NT2/D1 (cell line): ENCODE measurements around the gene C5orf63.

Experiments
- SUZ12 ChIP-seq: IDR thresholded peaks from 2 replicates; pipeline ENCODE4 v1.6.1; 2011; ENCODE audit not compliant: insufficient read length, insufficient read depth; ENCODE audit errors: extremely low read depth
- YY1 ChIP-seq: IDR thresholded peaks from 2 replicates; pipeline ENCODE4 v1.6.1; 2011; ENCODE audit not compliant: insufficient read length, insufficient read depth
- ZNF274 ChIP-seq: IDR thresholded peaks from 2 replicates; pipeline ENCODE4 v1.6.1; 2011; ENCODE audit warnings: mild to moderate bottlenecking, low read depth, low read length

DNA sequence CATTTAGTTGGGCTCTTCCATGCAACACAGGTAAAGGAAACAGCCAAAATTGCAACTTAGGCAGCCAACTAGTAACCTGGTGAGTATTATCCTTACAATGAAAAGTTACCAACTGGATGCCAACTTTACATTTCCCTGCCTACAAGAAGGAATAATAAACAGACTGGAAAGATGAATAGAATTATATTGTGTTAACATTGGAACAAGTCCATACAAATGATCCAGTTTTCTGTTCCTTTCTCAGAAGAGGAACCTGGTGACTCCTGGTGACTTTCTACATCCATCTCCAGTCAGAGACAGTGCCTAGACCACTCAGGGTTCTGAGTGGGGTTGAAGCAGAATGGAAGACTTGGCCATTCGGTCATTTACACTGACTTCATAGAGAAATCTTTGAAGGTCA is 63.5 kb downstream of the C5orf63 start:
- TF ChIP-seq YY1 = no peak
- TF ChIP-seq SUZ12 = no peak
- no peak for TF ChIP-seq ZNF274
